NB4 (cell line): ENCODE measurements around the gene C11orf98.

Experiments used
- MYC ChIP-seq: IDR thresholded peaks from 2 replicates; pipeline ENCODE4 v1.6.1; 2011; ENCODE audit warnings: low read depth, low read length
- POLR2A ChIP-seq: IDR thresholded peaks from 2 replicates; pipeline ENCODE4 v1.6.1; 2011; ENCODE audit warnings: mild to moderate bottlenecking; ENCODE audit not compliant: insufficient read length; ENCODE audit errors: extremely low read depth
- TF ChIP-seq, protein P1 (sequence below): IDR thresholded peaks from one replicate; pipeline ENCODE4 v1.5.1; 2012; ENCODE audit warnings: low read depth, low read length
- TF ChIP-seq, protein P2 (sequence below): IDR thresholded peaks from 2 replicates; pipeline ENCODE4 v1.6.1; 2011; ENCODE audit warnings: low read depth, low read length

DNA sequence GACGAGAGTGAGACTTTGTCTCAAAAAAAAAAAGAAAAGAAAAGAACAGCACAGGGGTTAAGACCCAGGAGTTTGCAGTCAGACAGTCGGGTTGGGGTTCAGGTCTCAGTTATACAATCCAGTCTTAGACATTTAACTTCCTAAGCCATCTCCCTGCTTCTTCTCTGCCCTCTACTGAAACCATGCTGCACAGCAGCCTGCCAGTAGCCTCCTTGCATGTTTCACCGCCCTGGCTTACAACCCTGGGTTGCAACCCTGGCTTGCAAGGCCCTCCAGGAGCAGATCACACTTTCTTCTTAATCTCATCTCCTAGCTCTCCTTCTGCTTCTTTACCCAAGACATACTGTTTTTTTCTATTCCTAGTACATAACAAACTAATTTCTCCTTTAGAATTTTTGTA lies 37.3 kb downstream of the C11orf98 start:
- TF ChIP-seq, protein P1, sequence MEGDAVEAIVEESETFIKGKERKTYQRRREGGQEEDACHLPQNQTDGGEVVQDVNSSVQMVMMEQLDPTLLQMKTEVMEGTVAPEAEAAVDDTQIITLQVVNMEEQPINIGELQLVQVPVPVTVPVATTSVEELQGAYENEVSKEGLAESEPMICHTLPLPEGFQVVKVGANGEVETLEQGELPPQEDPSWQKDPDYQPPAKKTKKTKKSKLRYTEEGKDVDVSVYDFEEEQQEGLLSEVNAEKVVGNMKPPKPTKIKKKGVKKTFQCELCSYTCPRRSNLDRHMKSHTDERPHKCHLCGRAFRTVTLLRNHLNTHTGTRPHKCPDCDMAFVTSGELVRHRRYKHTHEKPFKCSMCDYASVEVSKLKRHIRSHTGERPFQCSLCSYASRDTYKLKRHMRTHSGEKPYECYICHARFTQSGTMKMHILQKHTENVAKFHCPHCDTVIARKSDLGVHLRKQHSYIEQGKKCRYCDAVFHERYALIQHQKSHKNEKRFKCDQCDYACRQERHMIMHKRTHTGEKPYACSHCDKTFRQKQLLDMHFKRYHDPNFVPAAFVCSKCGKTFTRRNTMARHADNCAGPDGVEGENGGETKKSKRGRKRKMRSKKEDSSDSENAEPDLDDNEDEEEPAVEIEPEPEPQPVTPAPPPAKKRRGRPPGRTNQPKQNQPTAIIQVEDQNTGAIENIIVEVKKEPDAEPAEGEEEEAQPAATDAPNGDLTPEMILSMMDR = no peak
- TF ChIP-seq, protein P2, sequence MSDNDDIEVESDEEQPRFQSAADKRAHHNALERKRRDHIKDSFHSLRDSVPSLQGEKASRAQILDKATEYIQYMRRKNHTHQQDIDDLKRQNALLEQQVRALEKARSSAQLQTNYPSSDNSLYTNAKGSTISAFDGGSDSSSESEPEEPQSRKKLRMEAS = no peak
- TF ChIP-seq POLR2A (no peak), MYC (no peak)
